Esophagus squamous epithelium (tissue), 4 donors: ENCODE measurements around the gene ASB2.

ENCODE experiments used
- CTCF ChIP-seq, 6 experiments: fragments of 450-650 bp in 4 of 6; fragments of 200-600 bp in 2 of 6; sonication (generic) in 2 of 6; IDR thresholded peaks; one replicate each; pipeline ENCODE4 v1.5.1; 2016 to 2019; ENCODE audit warnings: antibody characterized with exemption in 6 of 6, mild to moderate bottlenecking in 4 of 6, moderate library complexity in 4 of 6
- POLR2A ChIP-seq, 4 donors: fragments of 450-650 bp; IDR thresholded peaks; one replicate each; pipeline ENCODE4 v1.6.1; 2017; ENCODE audit warnings: antibody characterized with exemption in 4 of 4, mild to moderate bottlenecking in 4 of 4, moderate library complexity in 3 of 4

- no peak for TF ChIP-seq CTCF (IDR thresholded peaks at IDR 0.05)
- no peak for TF ChIP-seq POLR2A (IDR thresholded peaks at IDR 0.05)
These were observed 48.6 kb downstream of the ASB2 start for GRCh38 chr14:93927800-93928145.
